HEK293T (cell line): ENCODE results near the gene USP5.

Experiments
- LEF1 ChIP-seq: fragments of 450-650 bp; IDR thresholded peaks from 2 replicates; pipeline ENCODE4 v1.6.1; 2017; ENCODE audit warnings: mild to moderate bottlenecking, borderline replicate concordance
- SP1 ChIP-seq: fragments of 450-650 bp; IDR thresholded peaks from 2 replicates; pipeline ENCODE4 v1.6.1; 2017

- TF ChIP-seq LEF1, result no peak
- no peak for TF ChIP-seq SP1
Observed at GRCh38 chr12:6838854-6839253, 13.1 kb upstream of the USP5 start.
